Hair follicular keratinocyte (primary cell): ENCODE measurements around the gene KRTAP10-5. TPM values are rescaled to one million over a fixed set of nuclear protein-coding genes. Genes with fewer than 3 reads are reported as not detected.

Experiments used
- total RNA-seq: library from RNA; depleted of rRNA; stranded (reverse); fragments of >200 nt; gene quantifications from 2 replicates; pipeline ENCODE4 v1.2.3, GENCODE V29; 2015

KRTAP10-5 gene, protein sequence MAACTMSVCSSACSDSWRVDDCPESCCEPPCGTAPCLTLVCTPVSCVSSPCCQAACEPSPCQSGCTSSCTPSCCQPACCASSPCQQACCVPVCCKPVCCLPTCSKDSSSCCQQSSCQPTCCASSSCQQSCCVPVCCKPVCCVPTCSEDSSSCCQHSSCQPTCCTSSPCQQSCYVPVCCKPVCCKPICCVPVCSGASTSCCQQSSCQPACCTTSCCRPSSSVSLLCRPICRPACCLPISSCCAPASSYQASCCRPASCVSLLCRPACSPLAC
- not detected in 2 replicates for total RNA-seq

DNA sequence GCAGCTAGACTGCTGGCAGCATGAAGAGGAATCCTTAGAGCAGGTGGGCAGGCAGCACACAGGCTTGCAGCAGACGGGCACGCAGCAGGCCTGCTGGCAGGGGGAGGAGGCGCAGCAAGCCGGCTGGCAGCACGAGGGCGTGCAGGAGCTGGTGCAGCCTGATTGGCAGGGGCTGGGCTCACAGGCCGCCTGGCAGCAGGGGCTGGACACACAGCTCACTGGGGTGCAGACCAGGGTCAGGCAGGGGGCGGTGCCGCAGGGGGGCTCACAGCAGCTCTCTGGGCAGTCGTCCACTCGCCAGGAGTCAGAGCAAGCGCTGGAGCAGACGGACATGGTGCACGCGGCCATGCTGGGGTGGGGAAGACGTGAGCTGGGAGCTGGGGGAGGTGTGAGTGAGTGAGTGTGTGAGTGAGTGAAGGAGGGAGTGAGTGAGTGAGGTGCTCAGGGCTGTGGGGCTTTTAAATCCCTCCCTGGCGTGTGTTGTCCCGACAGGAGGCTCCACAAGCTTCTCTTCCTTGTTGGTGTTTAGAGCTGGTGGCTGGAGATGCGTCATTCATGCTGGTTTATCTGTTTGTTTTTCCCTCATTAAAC lies at the start of gene KRTAP10-5:
Gene KRTAP10-5, minus strand, starts transcription at position 374 of the 591 bp plus-strand sequence. Its CDS starts 26 bp downstream, at position 348.

DNA sequence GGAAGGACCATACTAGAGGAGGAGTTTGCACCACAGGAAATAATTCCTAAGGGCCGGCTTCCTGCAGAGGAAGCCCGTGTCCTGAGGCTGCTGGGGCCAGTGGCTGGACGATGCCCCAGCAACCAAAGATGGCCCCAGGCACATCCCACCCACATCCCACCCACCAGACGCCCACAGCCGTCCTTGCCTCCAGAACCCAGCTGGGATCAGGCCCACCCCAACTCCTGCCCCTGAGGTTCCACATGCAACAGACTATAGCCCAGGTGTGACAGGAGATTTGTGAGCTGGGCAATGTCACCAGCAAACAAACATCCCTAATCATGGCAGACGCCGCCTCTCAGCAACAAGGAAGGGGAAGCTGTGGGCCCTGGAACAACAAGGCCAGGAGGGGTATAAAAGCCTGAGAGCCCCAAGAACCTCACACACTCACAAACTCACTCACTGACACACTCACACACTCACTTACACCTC lies 46.3 kb upstream of the KRTAP10-5 start, which contains the start of gene KRTAP10-9:
Gene KRTAP10-9, plus strand, starts transcription at position 421 of the 471 bp plus-strand sequence. CDS start 79 bp downstream, outside the sequence.

DNA sequence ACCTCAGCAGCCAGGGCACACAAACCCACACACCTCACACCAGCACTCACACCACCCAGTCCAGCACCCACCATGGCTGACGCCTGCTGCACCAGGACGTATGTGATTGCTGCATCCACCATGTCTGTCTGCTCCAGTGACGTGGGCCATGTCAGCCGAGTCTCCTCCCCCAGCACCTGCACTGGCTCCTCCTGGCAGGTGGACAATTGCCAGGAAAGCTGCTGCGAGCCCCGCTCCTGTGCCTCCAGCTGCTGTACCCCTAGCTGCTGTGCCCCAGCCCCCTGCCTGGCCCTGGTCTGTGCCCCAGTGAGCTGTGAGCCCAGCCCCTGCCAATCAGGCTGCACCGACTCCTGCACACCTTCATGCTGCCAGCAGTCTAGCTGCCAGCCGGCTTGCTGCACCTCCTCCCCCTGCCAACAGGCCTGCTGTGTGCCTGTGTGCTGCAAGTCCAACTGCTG lies 31.7 kb upstream of the KRTAP10-5 start, which contains the start of gene KRTAP10-8:
Gene KRTAP10-8, plus strand, starts transcription at position 51 of the 458 bp plus-strand sequence. Its CDS starts 22 bp downstream, at position 73.

DNA sequence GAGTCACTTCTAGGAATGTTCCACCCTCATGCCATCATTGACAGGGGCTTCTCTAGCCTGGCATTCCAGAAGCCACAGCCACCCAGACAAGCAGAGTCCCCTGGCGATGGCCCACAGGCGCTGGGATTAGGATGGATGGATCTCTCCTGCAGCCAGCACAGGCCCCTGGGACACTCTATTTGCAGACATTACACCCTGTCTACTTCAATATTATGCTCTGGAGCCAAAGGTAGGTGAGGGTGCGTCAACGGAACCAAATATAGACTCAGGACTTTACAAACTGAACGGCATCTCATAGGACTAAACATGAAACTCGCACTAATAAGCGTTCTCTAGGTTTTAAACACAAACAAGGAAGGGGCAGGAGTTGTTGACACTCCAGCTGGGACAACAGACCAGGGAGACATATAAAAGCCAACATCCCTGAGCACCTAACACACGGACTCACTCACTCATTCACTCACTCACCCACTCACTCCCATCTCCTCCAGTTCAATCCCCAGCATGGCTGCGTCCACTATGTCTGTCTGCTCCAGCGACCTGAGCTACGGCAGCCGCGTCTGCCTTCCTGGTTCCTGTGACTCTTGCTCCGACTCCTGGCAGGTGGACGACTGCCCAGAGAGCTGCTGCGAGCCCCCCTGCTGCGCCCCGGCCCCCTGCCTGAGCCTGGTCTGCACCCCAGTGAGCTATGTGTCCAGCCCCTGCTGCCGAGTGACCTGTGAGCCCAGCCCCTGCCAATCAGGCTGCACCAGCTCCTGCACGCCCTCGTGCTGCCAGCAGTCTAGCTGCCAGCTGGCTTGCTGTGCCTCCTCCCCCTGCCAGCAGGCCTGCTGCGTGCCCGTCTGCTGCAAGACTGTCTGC lies 19.9 kb upstream of the KRTAP10-5 start, which contains the start of gene KRTAP10-7:
Gene KRTAP10-7, plus strand, starts transcription at position 480 of the 861 bp plus-strand sequence. Its CDS starts 25 bp downstream, at position 505.

DNA sequence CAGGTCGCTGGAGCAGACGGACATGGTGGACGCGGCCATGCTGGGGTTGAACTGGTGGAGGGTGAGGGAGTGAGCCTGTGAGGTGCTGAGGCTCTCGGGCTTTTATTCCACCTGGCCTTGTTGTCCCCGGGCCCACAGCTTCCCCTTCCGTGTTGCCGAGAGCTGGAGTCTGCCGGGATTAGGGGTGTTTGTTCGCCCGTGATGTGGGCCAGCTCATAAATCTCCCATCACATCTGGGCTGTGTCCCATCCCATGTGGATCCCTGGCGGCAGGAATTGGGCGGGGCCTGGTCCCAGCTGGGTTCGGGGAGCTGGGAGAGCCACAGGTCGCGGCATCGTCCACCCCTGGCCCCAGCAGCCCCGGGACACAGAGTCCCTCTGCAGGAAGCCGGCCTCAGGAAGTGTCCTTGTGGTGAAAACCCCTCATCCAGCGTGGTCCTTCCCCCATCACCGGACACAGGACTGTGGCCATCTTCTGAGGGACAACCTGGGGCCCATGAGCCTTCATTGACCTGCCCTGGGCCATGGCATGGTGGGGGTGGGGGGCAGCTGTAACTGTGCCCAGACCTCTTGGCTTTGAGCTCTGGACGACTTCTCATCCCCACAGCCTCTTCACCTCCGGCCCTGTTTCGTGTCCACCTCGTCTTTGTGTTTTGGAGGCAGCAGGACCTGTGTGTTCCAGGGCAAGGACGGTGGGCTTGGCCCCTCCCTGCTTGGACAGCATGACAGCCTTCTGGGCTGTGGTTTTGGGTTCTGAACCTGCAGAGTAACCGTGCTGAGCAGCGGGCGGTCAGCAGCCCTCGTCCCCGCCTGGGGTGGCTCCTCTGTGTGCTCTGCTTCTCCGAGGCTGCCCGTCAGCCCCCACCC lies 12.3 kb upstream of the KRTAP10-5 start, which contains the start of gene KRTAP10-6:
Gene KRTAP10-6, minus strand, starts transcription at position 60 of the 866 bp plus-strand sequence. Its CDS starts 21 bp downstream, at position 39.

DNA sequence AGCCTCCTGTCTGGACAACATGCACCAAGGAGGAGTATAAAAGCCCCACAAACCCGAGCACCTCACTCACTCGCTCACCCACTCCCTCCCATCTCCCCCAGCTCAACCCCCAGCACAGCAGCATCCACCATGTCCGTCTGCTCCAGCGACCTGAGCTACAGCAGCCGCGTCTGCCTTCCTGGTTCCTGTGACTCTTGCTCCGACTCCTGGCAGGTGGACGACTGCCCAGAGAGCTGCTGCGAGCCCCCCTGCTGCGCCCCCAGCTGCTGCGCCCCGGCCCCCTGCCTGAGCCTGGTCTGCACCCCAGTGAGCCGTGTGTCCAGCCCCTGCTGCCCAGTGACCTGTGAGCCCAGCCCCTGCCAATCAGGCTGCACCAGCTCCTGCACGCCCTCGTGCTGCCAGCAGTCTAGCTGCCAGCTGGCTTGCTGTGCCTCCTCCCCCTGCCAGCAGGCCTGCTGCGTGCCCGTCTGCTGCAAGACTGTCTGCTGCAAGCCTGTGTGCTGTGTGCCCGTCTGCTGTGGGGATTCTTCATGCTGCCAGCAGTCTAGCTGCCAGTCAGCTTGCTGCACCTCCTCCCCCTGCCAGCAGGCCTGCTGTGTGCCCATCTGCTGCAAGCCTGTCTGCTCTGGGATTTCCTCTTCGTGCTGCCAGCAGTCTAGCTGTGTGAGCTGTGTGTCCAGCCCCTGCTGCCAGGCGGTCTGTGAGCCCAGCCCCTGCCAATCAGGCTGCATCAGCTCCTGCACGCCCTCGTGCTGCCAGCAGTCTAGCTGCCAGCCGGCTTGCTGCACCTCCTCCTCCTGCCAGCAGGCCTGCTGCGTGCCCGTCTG lies 6.6 kb downstream of the KRTAP10-5 start, which contains the start of gene KRTAP10-4:
Gene KRTAP10-4, plus strand, starts transcription at position 100 of the 827 bp plus-strand sequence. Its CDS starts 30 bp downstream, at position 130.

DNA sequence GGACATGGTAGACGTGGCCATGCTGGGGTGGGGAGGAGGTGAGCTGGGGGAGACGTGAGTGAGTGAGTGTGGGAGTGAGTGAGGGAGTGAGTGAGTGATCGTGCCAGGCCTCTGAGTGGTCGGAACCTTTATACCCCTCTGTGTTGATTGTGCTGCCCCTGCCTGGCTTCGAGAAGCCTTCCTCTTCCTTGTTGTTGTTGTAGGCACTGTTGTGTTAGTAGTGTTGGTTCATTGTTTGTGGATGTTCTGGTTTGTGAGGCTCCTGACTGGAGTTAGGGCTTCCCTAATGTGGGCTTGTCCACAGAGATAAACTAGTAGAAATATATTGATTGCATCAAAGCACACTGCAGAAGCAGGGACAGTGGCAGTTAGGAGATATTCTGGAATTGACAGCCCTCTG lies 21.7 kb downstream of the KRTAP10-5 start, which contains the start of gene KRTAP10-3:
Gene KRTAP10-3, minus strand, starts transcription at position 101 of the 400 bp plus-strand sequence. Its CDS starts 80 bp downstream, at position 21.

DNA sequence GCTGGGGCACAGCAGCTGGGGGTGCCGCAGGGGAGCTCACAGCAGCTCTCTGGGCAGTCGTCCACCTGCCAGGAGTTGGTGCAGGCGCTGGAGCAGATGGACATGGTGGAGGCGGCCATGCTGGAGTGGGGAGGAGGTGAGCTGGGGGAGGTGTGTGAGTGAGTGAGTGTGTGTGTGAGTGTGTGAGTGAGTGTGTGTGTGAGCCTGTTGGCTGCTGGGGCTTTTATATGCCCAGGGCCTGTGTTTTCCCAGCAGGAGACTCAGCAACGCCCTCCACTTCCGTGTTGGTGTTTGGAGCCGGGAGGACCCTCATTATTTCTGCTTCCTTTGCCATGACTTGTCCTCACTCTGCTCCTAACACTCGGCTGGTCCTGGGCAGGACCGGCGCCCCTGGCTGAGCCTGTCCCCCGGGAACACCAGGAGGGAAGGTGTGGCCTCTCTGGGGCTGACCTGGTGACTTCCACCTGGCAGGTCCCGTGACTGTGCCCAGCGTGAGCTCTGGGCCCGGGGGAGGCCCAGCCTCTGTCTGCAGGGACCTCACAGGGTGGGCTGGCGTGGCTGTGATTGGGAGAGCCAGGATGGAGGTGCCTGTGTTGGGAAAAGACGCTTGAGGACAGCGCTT lies 29.0 kb downstream of the KRTAP10-5 start, which contains the start of gene KRTAP10-2:
Gene KRTAP10-2, minus strand, starts transcription at position 166 of the 622 bp plus-strand sequence. Its CDS starts 47 bp downstream, at position 119.

DNA sequence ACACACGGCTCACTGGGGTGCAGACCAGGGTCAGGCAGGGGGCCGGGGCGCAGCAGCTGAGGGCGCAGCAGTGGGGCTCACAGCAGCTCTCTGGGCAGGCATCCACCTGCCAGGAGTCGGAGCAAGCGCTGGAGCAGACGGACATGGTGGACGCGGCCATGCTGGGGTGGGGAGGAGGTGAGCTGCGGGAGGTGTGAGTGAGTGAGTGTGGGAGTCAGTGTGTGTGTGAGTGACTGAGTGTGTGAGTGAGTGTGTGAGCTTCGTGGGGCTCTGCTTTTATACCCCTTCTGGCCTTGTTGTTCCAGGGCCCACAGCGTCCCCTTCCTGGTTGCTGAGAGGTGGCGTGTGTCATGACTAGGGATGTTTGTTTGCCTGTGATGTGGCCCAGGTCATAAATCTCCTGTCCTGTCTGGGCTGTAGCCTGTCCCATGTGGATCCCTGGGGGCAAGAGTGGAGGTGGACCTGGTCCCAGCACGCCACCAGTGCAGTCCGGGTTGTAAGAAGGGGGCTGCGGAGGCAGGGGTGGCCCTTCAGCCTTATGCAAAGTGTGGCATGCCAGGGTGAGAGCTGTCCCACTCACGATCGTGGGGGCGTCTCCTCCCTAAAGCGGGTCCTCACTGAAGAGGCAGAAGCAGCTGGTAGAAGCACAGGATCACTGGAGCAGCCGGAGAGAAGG lies 40.3 kb downstream of the KRTAP10-5 start, which contains the start of gene KRTAP10-1:
Gene KRTAP10-1, minus strand, starts transcription at position 205 of the 676 bp plus-strand sequence. Its CDS starts 45 bp downstream, at position 160.

Other genes starting within 250 kb of the KRTAP10-5 start
- gene CFAP410, start 241.2 kb downstream of the KRTAP10-5 start, total RNA-seq: 11.2 and 15.1 TPM in 2 replicates
- 0.46 TPM in 1 of 2 replicates, not detected in the other for gene TRPM2, start 227.0 kb downstream of the KRTAP10-5 start, total RNA-seq
- gene LRRC3, start 125.1 kb downstream of the KRTAP10-5 start, total RNA-seq: 1.9 and 3.3 TPM in 2 replicates
- gene KRTAP10-1, start 40.4 kb downstream of the KRTAP10-5 start, total RNA-seq: not detected in 2 replicates
- gene KRTAP10-2, start 29.1 kb downstream of the KRTAP10-5 start, total RNA-seq: not detected in 2 replicates
- not detected in 2 replicates for gene KRTAP10-3, start 21.8 kb downstream of the KRTAP10-5 start, total RNA-seq
- gene KRTAP10-4, start 6.9 kb downstream of the KRTAP10-5 start, total RNA-seq: not detected in 2 replicates
- not detected in 2 replicates for gene KRTAP10-6, start 11.9 kb upstream of the KRTAP10-5 start, total RNA-seq
- not detected in 2 replicates for gene KRTAP10-7, start 20.0 kb upstream of the KRTAP10-5 start, total RNA-seq
- gene KRTAP10-8, start 31.5 kb upstream of the KRTAP10-5 start, total RNA-seq: not detected in 2 replicates
- not detected in 2 replicates for gene KRTAP10-9, start 46.5 kb upstream of the KRTAP10-5 start, total RNA-seq
- gene KRTAP10-10, start 56.8 kb upstream of the KRTAP10-5 start, total RNA-seq: not detected in 2 replicates
- not detected in 2 replicates for gene KRTAP10-11, start 65.8 kb upstream of the KRTAP10-5 start, total RNA-seq
- not detected in 2 replicates for gene KRTAP12-4, start 74.1 kb upstream of the KRTAP10-5 start, total RNA-seq
- gene KRTAP12-3, start 77.3 kb upstream of the KRTAP10-5 start, total RNA-seq: not detected in 2 replicates
- gene KRTAP12-2, start 86.3 kb upstream of the KRTAP10-5 start, total RNA-seq: not detected in 2 replicates
- not detected in 2 replicates for gene KRTAP12-1, start 101.6 kb upstream of the KRTAP10-5 start, total RNA-seq
- gene KRTAP10-12, start 116.6 kb upstream of the KRTAP10-5 start, total RNA-seq: not detected in 2 replicates
- not detected in 2 replicates for gene TSPEAR, start 131.0 kb upstream of the KRTAP10-5 start, total RNA-seq
- 41.7 and 46.1 TPM in 2 replicates for gene UBE2G2, start 221.2 kb upstream of the KRTAP10-5 start, total RNA-seq
- 82.6 and 98.3 TPM in 2 replicates for gene SUMO3, start 237.5 kb upstream of the KRTAP10-5 start, total RNA-seq